ENCODE results near the gene DCTN4. TPM values are rescaled to one million over a fixed set of nuclear protein-coding genes. Genes with fewer than 3 reads are reported as not detected.
A peak's percentile ranks its signal among the peaks of the same experiment; 100 is the strongest.

DCTN4 gene
- total and polyA plus RNA-seq, 4 donors = 17.3 to 66.4 (median 40.1) TPM

DNA sequence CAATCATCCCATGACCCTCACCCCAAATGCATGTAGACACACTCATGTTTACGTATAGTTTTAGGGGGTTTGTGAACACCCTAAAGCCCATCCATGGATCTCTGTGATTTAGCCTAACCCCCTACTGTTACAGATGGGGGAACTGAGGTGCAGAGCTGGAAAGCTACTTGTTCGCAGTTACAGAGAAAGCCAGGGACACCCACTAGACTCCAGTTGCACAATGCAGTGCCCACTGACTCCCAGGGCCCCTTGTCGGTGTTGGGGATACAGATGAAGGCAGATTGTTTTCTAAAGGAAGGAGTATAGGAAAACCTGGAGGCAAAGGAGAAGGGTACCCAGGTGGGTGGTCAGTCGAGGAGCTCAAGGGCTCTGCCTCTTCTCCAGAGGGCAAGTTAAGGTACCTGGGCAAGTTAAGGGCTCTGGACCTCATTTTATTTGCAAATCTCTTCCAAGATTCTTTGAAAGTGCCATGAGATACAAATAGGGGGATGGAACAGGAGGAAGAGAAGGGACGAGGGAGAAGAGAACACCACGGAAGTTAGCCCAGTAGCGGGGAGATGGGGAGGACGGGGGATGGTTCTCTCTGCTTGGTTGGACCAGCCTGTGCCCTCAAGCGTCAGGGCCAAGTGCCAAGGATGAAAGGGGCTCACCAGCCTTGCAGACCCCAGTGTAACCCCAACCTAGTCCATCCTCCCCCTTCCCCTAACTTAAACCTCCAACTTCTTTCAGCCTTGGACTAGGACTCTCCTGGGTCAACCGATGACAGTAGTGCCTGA is 96.8 kb downstream of the DCTN4 start:
- no peak overlapping the region for H3K27ac ChIP-seq (ENCODE audit: low read depth in 1 of 2, low read length in 2 of 2)
- DNase-seq = peak in 1 of 2 donors; percentile 15

GRCh38 chr5:150661086-150661485 is 97.7 kb downstream of the DCTN4 start, which contains the start of gene MYOZ3:
TSS of gene MYOZ3 (plus strand) at chr5:150661251. CDS start at chr5:150662942, 1,691 bp downstream.
- WGBS, 2 donors = 15 to 39% methylated on average over 7 of the region's 7 CpGs
- H3K4me3 ChIP-seq (ENCODE audit: low read length in 2 of 2) = no peak within 1 kb of the TSS
- H3K4me1 ChIP-seq (ENCODE audit: control insufficient read depth in 1 of 2, insufficient read depth in 2 of 2, low read length in 2 of 2) = no peaks in the 10 kb centered on the region
- H3K36me3 ChIP-seq (ENCODE audit: control insufficient read depth in 1 of 2, insufficient read depth in 2 of 2, low read length in 1 of 2) = no peaks in the 10 kb centered on the region
- peak within 1 kb of the TSS; percentile 23 to 31 for H3K27ac ChIP-seq (ENCODE audit: low read depth in 1 of 2, low read length in 2 of 2)
- intact Hi-C loops (cut with DNase I) = no loop called here
- no peaks in the 10 kb centered on the region for H3K9me3 ChIP-seq (ENCODE audit: control insufficient read depth, low read length)
- ATAC-seq (ENCODE audit: low FRiP score) (no peak), DNase-seq (peak; percentile 42 to 44)
- H3K27me3 ChIP-seq (ENCODE audit: control insufficient read depth in 1 of 2, insufficient read depth in 2 of 2, low read length in 1 of 2) = no peaks in the 10 kb centered on the region

More for the DNA sequence above, 96.8 kb downstream of the DCTN4 start:
- Histone ChIP-seq H3K4me3 (ENCODE audit: low read length in 2 of 2) (no peak overlapping the region), H3K27me3 (ENCODE audit: control insufficient read depth in 1 of 2, insufficient read depth in 2 of 2, low read length in 1 of 2) (no peaks in the 10 kb centered on the region), H3K9me3 (ENCODE audit: control insufficient read depth, low read length) (no peaks in the 10 kb centered on the region), H3K36me3 (ENCODE audit: control insufficient read depth in 1 of 2, insufficient read depth in 2 of 2, low read length in 1 of 2) (no peaks in the 10 kb centered on the region), H3K4me1 (ENCODE audit: control insufficient read depth in 1 of 2, insufficient read depth in 2 of 2, low read length in 2 of 2) (no peaks in the 10 kb centered on the region)
- no peak for ATAC-seq (ENCODE audit: low FRiP score)
- WGBS, 2 donors = 85 to 89% methylated on average over 10 of the region's 10 CpGs
- intact Hi-C loops (cut with DNase I) = no loop called here

DNA sequence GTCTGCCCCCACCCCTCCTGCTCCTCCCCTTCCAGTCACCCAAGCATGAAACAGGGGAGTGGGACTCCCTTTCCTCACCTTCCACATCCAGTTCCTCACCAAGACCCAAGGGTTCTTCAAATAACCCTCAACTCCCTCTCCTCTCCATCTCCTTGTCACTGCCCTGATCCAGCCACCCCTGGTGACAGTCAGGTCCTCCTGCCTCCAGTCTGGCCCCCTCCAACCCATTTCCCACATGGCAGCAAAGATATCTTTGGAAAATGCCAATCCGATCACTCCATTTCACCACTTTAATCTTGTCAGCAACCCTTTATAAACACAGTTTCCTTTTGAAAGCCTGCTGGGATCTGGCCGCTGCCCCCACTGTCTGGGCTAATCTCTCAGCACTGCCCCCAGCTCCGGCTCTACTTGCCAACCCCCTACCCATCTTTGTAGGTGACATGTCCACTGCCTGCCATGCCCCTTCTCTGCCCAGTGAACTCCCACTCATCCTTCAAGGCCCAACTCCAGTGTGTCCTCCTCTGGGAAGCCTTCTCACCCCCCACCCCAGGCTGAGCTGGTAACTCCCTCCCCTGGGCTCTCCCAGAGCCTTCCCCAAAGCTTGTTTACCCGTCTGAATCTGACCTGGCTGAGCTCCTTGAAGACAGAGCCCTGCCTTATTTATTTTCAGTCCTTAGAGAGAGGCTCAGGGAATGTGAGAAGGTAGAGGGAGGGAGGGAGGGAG is 98.5 kb downstream of the DCTN4 start:
- no peaks in the 10 kb centered on the region for H3K36me3 ChIP-seq (ENCODE audit: control insufficient read depth in 1 of 2, insufficient read depth in 2 of 2, low read length in 1 of 2)
- peak in 1 of 2 donors; percentile 38 for DNase-seq
- 15 to 16% methylated on average over 4 of the region's 4 CpGs for WGBS, 2 donors
- peak overlapping the region; percentile 23 to 31 for H3K27ac ChIP-seq (ENCODE audit: low read depth in 1 of 2, low read length in 2 of 2)
- peak; percentile 1 for ATAC-seq (ENCODE audit: low FRiP score)
- H3K4me1 ChIP-seq (ENCODE audit: control insufficient read depth in 1 of 2, insufficient read depth in 2 of 2, low read length in 2 of 2) = no peaks in the 10 kb centered on the region
- no peaks in the 10 kb centered on the region for H3K27me3 ChIP-seq (ENCODE audit: control insufficient read depth in 1 of 2, insufficient read depth in 2 of 2, low read length in 1 of 2)
- no peak overlapping the region for H3K4me3 ChIP-seq (ENCODE audit: low read length in 2 of 2)
- H3K9me3 ChIP-seq (ENCODE audit: control insufficient read depth, low read length) = no peaks in the 10 kb centered on the region
- intact Hi-C loops (cut with DNase I) = no loop called here

DNA sequence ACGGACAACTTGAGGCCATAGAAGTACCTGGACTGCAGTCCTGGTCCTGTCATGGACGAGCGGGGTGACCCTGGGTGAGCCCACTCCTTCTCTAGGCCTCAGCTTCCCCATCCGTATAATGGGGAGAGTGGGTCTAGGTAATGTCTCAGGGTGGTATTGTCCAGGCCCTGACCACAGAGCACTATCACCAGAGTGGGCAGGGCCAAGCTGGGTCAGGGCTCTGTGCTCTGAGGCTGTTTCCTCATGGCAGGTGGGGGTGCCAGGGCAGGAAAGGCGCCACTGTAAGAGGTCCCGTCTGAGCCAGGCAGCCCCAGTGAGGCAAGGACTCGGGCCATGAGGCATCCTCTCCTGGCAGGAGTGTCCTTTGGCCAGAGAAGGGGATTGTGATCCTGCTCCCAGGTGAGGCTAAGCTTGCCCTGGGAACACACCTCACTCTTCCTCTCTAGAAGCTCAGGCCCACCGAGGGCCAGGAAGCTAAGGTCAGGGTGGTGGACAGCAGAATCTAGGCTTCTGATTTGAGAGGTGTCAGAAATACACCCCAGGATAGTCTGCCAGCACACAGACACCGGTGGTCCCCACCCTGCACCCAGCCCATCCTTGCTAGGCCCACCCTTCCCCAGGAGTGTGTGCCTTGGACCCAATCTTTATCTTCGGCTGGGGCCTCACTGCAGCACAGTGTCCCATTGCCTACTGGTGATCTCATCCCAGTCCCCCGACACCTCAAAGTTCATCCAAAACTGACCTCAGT is 99.3 kb downstream of the DCTN4 start:
- Histone ChIP-seq H3K36me3 (ENCODE audit: control insufficient read depth in 1 of 2, insufficient read depth in 2 of 2, low read length in 1 of 2) (no peaks in the 10 kb centered on the region), H3K4me3 (ENCODE audit: low read length in 2 of 2) (no peak overlapping the region), H3K9me3 (ENCODE audit: control insufficient read depth, low read length) (no peaks in the 10 kb centered on the region), H3K27ac (ENCODE audit: low read depth in 1 of 2, low read length in 2 of 2) (peak overlapping the region in 1 of 2 donors; percentile 56), H3K27me3 (ENCODE audit: control insufficient read depth in 1 of 2, insufficient read depth in 2 of 2, low read length in 1 of 2) (no peaks in the 10 kb centered on the region), H3K4me1 (ENCODE audit: control insufficient read depth in 1 of 2, insufficient read depth in 2 of 2, low read length in 2 of 2) (no peaks in the 10 kb centered on the region)
- DNase-seq = peak in 1 of 2 donors; percentile 49
- 44 to 55% methylated on average over 11 of the region's 11 CpGs for WGBS, 2 donors
- intact Hi-C loops (cut with DNase I) = loop anchor here (5.0 to 10.0 kb wide), 2 partner anchors 72 to 195 kb away; no protein-coding TSS in a partner anchor
- ATAC-seq (ENCODE audit: low FRiP score) = no peak

- intact Hi-C loops (cut with DNase I) = loop anchor here (5.0 to 10.0 kb wide), 2 partner anchors 71 to 194 kb away; no protein-coding TSS in a partner anchor
- Histone ChIP-seq H3K36me3 (ENCODE audit: control insufficient read depth in 1 of 2, insufficient read depth in 2 of 2, low read length in 1 of 2) (no peaks in the 10 kb centered on the region), H3K27me3 (ENCODE audit: control insufficient read depth in 1 of 2, insufficient read depth in 2 of 2, low read length in 1 of 2) (no peaks in the 10 kb centered on the region), H3K9me3 (ENCODE audit: control insufficient read depth, low read length) (no peaks in the 10 kb centered on the region), H3K27ac (ENCODE audit: low read depth in 1 of 2, low read length in 2 of 2) (peak overlapping the region in 1 of 2 donors; percentile 56), H3K4me1 (ENCODE audit: control insufficient read depth in 1 of 2, insufficient read depth in 2 of 2, low read length in 2 of 2) (no peaks in the 10 kb centered on the region), H3K4me3 (ENCODE audit: low read length in 2 of 2) (no peak overlapping the region)
- DNase-seq (peak; percentile 30 to 32), ATAC-seq (ENCODE audit: low FRiP score) (no peak)
- WGBS, 2 donors = 31% methylated on average over 3 of the region's 3 CpGs
These were observed 100.0 kb downstream of the DCTN4 start for GRCh38 chr5:150658699-150659265.

Other genes with a start within 250 kb of the DCTN4 start
- 100 to 1,000 TPM; 327 to 478 TPM for gene SYNPO, start 118.4 kb downstream of the DCTN4 start, total RNA-seq
- gene SYNPO, start 118.4 kb downstream of the DCTN4 start, polyA plus RNA-seq = 100 to 1,000 TPM; 228 to 486 TPM
- 10 to 100 TPM in 1 of 2 donors, 1 to 10 TPM in 1; 2.5 to 14.1 TPM for gene MYOZ3, start 97.8 kb downstream of the DCTN4 start, total RNA-seq
- 1 to 10 TPM; 2.0 to 2.8 TPM for gene MYOZ3, start 97.8 kb downstream of the DCTN4 start, polyA plus RNA-seq
- 10 to 100 TPM; 40.1 to 46.9 TPM for gene RBM22, start 58.0 kb downstream of the DCTN4 start, total RNA-seq
- gene RBM22, start 58.0 kb downstream of the DCTN4 start, polyA plus RNA-seq = 10 to 100 TPM; 16.8 to 41.8 TPM
- gene SMIM3, start 19.7 kb upstream of the DCTN4 start, total RNA-seq = 10 to 100 TPM; 45.3 to 47.6 TPM
- gene SMIM3, start 19.7 kb upstream of the DCTN4 start, polyA plus RNA-seq = 10 to 100 TPM; 33.7 to 38.2 TPM
- under 1 TPM in 1 of 2 donors, not detected in 1; 0.30 TPM for gene IRGM, start 87.5 kb upstream of the DCTN4 start, total RNA-seq
- not detected for gene IRGM, start 87.5 kb upstream of the DCTN4 start, polyA plus RNA-seq
- 1 to 10 TPM; 6.0 to 6.6 TPM for gene ZNF300, start 146.0 kb upstream of the DCTN4 start, total RNA-seq
- 10 to 100 TPM in 1 of 2 donors, 1 to 10 TPM in 1; 4.0 to 10.9 TPM for gene ZNF300, start 146.0 kb upstream of the DCTN4 start, polyA plus RNA-seq

Measured in aorta (tissue), 5 donors.